GM18520 (cell line): ENCODE results near the gene XCL2.

ENCODE experiments used
- ATAC-seq: cut with Tn5 transposase; IDR thresholded peaks from one replicate; pipeline ENCODE4 v1.9.1; 2021; ENCODE audit not compliant: unreplicated experiment

XCL2 gene

DNA sequence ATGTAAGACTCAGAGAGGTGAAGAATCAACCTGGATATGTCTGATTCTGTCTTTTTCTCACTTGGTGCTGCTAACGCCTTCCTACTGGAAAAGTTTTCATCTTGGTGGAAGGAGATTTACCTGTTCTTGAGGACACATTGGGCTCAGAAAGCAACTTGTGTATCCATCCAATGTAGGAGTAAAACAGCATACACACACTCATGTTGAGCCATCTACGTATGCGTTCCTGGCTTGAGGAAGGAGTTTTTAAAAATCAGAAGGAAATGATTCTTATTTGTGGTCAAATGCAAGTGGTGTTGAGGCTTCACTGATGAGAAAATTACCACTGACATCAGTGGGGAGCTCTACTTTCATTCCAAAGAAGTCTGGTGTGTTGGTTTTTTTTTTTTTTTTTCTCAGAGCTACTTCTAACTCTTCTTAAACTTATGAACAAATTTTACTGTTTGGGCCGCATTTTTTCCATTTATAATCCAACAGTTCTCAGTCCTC, 25.6 kb downstream of the XCL2 start:
- no peak for ATAC-seq

GRCh38 chr1:168514455-168514854, 29.3 kb downstream of the XCL2 start:
- ATAC-seq: no peak

DNA sequence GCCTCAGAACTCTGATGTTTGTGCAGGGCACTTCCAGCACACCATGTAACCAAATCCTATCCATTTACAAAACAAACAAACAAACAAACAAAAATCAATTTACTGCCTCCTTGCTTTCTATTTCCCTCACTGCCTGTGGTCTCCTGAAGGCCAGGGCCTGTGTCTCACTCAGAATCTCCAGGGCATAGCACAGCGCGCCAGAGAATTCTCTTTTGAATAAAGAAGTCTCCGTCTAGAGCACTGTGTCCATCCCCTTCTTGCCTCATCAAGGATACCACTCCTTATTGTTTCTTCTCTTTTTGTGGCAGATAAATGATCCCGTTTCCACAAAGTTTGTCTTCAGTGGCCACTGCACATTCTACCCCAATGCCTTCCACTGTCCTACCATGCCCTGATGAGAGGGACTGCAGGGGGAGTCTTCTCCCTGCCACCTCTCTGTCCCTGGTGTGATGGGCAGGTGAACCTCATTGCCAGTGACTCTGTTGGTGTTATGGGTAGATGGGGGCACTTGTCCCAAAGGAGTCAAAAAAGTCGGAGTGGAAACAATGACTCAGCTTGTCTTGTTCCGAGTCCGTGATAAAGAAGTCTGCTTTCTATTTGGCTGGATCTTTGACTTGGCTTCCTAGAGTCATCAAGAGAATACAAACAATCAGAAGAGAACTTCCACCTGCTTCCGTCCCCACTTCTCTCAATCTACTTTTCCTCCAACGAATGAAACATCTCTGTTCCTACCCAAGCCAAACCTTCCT, 30.0 kb downstream of the XCL2 start:
- ATAC-seq: no peak

DNA sequence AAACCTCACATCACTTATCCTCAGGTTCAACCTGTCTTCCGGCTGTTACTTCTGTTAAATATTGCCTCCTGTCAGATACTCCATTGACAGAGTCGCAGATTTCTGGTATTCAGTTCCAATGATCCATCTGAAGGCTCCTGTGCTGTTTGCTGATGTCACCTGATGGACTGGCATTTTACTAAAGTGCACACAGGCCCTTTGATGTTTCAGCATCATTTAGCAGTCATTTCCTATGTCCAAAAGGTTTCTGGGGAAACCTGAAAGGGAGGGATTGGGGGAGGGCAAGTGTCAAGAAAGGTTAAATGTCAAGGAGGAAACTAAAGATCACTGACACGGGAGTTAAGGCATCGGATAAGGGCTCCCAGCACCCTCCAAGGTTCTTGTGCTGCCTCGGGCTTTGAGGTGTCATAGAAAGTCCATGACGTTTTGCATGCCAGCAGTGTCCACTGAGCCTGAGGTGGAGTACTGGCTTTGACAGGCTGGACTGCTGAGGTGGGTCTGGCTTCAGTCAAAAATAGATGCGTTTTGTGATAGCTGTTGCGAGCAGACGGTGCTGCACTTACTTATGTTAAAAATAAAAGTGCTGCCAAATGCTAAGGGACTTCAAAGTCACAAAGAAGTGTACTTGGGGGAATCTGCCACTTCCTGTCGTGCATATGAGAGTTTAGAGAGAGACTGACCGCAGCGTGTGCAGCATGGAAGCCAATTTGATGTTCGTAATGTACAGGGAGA, 30.8 kb downstream of the XCL2 start:
- no peak for ATAC-seq

GRCh38 chr1:168509875-168510791, 33.7 kb downstream of the XCL2 start:
- ATAC-seq: peak; percentile 91

DNA sequence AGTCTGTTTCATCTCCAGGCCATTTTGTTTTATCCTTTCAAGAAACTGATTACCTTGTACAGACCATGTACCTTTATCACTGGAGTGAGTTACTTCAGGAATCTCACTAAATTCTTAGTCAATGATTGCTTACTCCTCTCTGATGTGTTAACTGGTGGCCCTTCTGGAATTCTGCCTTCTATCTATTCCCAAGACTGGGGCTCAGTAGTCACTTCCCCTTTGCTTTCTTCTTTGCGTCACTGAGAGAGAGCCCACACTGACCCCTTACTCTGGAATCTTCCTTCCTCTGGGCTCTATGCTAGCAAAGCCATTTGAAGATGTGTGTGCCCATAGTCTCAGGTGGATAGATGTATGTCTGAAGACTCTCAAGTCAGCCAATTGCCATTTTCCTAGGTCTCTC, 34.6 kb downstream of the XCL2 start:
- ATAC-seq: no peak

DNA sequence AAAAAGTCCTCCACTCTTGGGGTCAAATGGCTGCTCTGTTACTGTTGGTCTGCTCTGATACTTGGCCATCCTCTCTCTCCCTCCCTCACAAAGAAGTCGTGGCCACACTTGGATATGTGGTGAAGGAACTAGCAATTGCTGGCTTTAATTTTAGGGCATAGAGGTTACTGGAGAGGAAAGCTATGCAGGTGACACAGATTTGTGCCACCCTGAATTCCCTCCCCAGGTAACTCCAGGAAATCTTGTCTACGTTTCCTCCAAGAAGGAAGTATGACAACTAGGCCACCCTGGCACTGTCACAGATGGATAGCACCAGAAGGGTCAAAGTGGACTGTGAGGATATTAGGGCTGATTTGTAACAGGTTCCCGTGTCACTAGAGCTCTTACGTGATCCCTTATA, 36.0 kb downstream of the XCL2 start:
- ATAC-seq: no peak

DNA sequence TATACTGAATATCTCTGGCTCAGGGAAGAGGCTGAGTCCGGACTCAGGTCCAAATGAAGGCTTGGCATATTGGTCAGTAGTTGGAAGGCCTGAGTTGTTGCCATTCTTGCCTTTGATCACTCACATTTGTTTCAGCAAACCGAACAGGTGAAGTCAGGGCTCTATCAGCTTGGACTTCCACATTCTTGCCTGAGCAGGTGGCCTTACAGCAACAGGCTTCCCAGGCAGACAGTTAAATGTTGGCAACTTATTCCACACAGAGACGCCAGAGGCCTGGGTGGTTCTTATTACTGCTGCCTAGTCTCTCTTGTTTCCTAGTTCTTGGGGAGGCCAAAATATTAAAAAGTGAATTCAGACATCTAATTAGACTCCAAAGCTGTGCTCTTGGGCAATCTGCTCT, 36.6 kb downstream of the XCL2 start:
- no peak for ATAC-seq

DNA sequence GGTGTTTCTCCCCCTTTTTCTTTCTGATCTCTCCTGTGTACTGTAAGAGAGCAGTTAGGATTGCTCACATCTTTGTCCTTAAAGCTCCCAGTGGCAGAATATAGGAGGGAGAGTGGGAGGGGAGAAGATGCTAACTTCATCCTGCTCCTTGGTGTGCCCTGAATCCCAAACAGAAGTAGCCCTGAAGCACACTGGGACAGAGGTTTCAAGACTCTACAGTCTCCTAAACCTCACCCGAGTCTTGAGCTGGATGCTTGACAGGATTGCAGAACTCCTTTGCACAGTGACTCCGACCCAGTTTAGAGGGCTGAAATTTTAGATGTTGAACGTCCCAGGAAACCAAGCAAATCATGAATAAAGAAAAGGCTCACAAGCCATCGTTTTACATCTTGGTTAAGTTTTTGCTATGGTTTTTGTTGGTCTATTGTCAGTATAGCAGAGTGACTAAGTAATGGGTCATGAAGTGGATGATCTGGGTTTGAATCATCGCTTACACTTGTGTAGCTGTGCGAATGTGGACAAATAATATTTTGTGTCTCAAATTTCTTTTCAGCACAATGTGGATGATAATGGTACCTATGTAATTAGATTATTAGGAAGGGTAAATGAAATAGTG, 37.5 kb downstream of the XCL2 start:
- ATAC-seq: no peak

GRCh38 chr1:168505006-168505405, 38.8 kb downstream of the XCL2 start:
- ATAC-seq: no peak

DNA sequence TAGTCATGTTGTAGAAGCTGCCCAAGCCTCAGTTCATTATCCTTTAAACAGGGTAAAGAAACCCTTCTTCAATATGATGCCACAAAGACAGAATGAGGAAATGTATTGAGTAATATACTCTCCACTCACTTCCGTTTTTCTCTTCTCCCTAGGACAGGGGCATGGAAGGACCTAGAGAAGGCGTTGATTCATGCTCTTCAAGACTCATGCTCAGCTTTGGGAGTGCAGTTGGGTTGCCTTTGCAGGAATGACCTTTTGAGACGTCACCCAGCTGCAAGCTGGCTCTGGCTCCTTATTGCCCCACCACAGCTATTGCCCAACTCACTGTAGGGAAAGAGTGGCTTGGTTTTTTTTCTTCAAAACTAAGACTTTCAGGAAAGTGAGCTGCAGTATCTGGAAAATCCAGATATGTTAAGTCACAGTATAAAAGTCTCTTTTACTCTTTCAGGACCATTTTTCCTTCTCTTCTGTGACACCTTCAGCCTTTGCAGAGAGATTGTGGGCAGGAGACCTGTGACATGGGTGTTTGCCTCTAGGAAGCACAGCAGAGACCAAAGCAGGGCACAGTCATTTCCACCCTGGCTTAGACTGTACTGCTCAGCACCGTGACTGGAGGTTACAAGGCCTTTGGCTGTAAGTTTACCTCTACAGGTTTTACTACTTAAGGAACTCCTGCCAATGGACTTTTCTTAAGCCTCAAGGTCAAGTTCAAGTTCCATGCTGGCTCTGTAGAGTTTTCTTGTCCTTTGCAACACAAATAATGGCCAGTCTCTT, 39.5 kb downstream of the XCL2 start:
- ATAC-seq: peak; percentile 67

- no peak for ATAC-seq
Observed at GRCh38 chr1:168499688-168500049, 44.1 kb downstream of the XCL2 start.

DNA sequence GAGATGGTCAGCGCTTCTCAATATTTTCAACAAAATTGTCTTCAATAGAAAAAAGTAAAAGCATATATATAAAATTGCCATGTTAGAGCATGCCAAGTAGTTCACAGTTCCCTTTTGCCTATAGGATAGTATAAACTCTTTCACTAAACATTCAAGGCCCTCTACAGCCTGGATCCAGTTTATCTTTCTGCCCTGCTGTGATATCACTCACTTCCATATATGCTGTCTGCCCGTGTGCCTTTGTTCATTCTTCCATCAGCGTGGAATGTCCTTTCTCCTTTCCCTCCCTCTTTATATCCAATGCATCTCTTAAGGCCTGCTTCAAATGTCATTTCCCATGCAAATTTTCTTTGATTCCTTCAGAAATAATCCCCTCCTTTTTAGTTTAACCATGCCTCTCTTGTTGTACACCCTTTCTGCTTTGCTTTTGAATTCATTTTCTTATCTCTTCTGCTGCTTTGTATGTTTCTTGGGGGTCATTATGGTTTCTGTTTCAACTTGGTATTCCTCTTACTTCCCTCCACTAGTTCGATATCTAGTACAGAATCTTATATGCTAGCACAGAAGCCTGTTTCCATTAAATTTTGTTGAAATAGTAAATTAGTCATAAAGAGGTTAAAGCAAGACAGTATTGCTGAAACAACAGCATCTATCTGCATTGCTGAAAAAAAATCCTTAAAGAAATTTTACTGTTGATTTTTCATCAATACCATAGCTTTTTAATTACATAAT, 44.7 kb downstream of the XCL2 start:
- ATAC-seq: no peak

DNA sequence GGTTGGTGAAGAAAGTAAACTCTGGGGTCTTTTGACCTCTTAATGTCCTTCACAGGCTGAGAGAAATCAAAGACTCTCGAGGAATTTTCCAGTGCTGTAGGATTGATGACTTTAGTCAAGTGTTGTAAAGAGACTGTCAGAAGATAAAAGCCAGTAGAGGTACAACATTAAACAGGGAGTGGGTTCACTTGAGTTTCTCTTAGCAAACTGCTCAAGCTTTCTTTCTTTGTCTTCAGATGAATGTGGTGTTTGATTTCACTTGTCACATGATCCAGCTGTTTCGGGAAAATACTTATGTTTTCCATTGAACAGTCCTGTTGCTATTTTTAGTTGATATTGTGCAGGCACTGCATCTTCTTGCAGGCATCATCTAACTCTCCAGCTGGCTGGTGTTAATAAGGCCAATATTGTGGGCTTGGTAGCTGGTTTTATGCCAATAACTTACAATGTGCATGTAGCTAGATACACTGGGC, 45.6 kb downstream of the XCL2 start:
- ATAC-seq: no peak

GRCh38 chr1:168497376-168497950, 46.3 kb downstream of the XCL2 start:
- no peak for ATAC-seq

DNA sequence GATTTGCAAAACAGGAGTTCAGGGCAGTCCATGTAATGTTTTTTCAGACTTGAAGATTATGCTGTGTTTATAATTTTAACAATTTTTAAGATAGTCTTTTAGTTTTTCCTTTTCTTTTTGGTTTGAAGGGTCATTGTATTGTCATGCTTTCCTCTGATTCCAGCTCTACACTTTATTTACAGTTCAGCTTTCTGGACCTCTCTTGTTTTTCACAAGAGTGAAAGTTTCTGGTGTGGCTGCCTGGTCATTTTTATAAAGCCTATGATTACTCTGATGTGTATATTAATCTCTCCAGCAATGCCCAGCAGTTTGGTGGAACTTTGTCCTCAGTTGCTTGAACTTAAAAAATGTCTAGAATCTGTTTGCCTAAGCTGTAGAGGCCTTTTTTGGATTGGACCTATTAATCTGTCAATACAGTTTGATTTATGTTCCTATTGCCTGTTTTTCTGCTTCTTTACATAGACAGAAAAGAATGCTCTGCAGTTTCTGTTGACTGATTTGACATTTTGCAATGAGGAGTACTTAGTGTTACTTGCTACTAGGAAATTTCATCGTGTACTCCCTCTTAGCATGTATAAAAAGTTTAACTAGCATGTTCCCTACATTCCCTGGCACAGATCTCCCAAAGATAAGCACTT, 52.2 kb downstream of the XCL2 start:
- no peak for ATAC-seq
